Stimulated activated CD4-positive, alpha-beta T cell treated with anti-CD3 and anti-CD28 coated beads, Interleukin-1b, Interleukin-23, amount 100 ng/mL, for 4 hours (primary cell): Measurements from ENCODE around the gene ADAMTSL4.

Experiments used
- DNase-seq, 2 donors: peaks; one replicate each; pipeline ENCODE4 v3.0.0-alpha.2; 2020; ENCODE audit warnings: low read depth in 2 of 2

The ADAMTSL4 gene

DNA sequence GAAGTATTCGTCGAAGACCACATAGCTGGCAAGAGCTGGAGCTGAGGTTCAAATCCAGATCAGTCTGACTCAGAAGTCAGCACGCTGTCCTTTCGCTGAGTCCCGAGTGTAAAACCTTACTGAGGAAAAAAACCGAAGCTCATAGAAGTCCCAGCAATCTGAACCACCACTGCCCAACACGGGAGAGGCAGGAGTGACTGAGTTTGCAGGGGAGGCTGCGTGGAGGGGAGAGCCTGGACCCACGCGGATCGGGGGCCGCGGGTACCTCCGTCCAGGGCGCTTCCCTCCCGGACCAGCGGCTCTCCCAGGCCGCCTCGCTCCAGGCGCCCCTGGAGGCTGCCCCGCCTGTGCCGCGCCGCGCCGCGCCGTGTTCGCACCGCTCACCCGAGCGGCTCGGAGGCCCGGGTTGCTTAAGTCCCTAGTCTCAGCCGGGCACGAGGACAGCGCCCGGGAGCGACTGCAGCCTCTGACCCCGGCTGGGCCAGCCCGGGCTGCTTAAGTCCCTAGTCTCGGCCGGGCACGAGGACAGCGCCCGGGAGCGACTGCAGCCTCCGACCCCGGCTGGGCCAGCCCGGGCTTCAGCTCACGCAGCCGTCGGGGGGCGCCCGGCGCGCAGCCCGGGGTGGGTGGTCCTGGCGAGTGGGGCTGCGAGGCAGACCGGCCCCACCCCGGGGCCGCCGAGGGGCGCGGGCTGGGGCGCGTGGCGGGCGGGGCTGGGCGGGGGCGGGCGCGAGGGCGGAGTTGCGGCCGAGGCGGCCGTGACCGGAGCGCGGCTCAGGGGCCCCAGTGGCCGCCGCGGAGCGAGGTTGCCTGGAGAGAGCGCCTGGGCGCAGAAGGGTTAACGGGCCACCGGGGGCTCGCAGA is at the start of gene ADAMTSL4:
Gene ADAMTSL4 (plus strand): TSS at position 777 of the 864 bp plus-strand sequence. CDS start 2,881 bp downstream, outside the sequence.
- DNase-seq, result no peak

DNA sequence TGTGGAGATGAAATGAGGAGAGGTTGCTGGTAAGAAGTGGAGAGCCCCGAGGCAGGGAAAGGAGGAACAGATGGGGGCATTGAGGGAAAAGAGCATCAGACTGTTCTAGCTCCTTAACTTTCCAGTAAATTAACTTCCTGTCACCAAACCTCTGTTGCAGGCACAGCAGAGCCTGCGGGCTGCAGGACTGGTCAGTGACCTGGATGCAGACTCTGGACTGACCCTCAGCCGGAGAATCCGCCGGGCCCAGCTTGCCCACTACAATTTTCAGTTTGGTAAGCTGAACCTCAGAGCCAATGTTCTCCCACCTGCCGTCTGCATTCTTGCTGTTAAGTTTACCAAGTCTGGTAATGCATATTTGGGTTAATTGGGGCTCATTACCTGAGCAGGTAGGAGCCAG is 43.8 kb upstream of the ADAMTSL4 start:
- no peak for DNase-seq

DNA sequence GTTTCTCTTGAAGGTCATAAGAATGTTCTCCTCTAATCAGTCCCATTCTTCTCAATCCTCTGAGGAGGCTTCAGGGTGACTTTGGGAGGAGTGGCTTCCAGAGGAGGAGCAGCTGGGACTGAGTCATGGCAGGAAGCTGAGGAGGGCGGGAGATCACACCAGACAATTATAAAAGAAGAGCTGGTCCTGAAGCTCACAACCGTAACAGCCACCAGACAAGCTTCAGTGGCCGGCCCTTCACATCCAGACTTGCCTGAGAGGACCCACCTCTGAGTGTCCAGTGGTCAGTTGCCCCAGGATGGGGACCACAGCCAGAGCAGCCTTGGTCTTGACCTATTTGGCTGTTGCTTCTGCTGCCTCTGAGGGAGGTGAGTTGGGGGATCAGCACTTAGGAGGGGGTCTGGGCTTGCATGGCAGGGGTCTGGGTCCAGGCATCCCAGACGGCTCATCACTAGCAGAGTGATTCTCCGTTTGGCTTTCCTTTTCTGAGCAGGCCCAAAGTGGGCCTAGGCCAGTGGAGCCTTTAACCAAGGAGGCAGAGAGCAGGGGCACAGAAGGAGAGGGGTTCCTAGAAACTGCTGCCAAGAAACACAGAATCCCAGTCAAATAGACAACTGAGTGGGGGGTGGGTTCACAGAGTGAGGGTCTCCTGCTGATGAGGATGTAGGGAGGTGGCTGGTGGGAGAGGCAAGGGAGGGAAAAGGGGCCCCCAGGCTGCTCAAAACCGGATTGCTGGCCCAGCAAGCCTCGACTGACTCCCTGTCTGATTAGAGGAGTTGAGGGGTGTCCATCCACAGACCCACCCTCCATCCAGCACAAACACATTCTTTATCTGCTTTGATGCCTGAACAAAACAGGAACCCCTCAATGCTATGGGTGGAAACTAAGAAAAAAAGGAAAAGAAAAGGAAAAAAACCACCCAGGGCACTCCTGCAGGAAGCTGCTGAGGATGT is 41.0 kb upstream of the ADAMTSL4 start, which contains the start of gene ECM1:
Gene ECM1 (plus strand): TSS at position 198 of the 953 bp plus-strand sequence. CDS start 101 bp downstream, at position 299.
- no peak for DNase-seq

DNA sequence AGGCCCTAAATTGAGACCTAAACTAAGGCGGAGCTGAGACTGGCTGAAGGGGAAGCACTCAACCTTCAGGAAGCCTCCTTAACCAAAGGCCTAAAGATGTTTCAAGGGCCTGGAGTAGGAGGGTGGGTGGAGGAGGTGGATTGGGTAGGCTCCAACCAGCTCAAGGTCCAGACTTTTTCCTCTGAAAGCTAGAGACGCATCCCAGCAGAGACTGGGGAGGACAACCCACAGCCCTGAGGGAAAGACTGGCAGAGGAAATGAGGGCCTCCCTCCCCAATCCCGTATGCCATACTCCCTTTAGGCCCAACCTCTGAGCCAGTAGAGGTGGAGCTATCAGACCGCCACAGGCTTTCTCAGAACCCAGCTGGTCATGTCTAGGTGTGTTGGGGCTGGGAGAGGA is 40.2 kb upstream of the ADAMTSL4 start:
- DNase-seq, result no peak

DNA sequence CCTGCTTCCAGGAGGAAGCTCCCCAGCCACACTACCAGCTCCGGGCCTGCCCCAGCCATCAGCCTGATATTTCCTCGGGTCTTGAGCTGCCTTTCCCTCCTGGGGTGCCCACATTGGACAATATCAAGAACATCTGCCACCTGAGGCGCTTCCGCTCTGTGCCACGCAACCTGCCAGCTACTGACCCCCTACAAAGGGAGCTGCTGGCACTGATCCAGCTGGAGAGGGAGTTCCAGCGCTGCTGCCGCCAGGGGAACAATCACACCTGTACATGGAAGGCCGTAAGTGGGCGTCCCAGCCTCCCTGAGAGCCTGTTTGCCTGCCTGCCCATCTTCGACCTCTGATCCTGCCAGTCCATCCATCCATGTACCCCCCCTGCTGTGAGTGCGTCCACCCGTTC is 37.7 kb upstream of the ADAMTSL4 start:
- no peak for DNase-seq

DNA sequence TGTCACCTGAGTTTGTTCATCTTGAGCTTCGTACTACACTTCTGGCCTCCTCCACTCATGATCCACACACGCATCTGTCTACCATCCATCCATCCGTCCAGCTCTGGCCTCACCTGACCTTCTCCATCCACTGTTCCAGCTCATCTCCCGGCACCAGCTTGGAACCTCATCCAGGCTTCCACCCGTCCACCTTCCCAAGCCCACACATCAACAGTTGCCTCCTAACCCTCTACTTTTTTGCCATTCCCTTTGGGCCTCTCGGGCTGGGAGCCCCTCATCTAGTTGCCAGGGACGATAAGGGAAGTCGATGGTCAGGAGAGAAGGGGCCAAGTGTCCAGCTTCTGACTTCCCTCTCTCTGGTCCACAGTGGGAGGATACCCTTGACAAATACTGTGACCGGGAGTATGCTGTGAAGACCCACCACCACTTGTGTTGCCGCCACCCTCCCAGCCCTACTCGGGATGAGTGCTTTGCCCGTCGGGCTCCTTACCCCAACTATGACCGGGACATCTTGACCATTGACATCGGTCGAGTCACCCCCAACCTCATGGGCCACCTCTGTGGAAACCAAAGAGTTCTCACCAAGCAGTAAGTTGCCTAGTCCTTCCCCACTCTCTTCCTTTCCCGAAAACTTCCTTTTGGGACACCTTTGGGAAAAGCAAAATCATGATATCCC is 37.1 kb upstream of the ADAMTSL4 start:
- DNase-seq, result no peak

DNA sequence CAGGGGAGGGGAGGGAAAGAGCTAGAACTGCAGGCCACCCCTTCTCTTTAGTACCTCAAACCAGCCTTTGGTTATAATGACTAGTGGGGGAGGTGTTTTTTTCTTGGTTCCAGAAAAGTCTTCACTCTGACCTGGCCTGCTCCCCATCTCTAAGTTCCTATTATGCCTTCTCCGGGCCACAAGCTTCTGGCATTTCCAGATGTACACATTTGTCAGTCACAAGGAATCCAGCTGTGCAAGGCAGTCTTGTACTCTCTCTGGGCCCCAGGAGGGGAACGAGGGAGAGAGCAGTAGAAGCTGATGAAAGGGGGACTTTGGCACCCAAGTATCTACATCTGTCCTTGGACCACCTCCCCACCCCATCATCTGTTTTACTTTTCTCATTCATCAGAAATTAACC is 36.4 kb upstream of the ADAMTSL4 start:
- no peak for DNase-seq

DNA sequence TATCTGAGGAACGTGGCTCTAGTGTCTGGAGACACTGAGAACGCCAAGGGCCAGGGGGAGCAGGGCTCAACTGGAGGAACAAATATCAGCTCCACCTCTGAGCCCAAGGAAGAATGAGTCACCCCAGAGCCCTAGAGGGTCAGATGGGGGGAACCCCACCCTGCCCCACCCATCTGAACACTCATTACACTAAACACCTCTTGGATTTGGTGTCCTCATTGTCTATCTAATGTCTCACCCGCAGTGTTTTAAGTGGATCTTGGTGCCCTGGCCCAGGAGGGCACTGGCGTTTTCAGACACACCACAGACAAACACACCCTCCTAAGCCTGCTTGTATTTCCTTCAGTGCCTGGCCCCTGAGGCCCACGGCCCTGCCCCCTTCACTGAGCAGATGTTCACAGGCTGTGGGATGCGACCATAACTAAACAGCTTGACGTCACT is 35.8 kb upstream of the ADAMTSL4 start:
- no peak for DNase-seq

DNA sequence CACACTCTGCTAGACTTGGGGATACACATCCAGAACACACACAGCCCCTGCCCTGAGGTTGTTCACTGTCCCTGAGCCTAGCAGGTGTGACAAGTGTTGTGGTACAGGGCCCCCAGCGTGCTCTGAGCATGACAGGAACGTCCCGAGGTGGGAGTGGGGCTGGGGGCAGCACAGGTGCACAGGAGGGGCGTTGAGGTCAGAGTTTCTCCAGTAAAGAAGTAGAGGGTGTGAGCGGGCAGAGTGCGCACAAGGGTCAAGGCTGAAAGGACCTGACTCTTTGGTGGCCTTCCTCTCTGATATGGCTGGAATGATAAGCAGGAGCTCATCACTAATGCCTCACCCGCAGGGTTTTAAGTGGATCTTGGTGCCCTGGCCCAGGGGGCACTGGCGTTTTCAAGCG is 34.9 kb upstream of the ADAMTSL4 start:
- no peak for DNase-seq

DNA sequence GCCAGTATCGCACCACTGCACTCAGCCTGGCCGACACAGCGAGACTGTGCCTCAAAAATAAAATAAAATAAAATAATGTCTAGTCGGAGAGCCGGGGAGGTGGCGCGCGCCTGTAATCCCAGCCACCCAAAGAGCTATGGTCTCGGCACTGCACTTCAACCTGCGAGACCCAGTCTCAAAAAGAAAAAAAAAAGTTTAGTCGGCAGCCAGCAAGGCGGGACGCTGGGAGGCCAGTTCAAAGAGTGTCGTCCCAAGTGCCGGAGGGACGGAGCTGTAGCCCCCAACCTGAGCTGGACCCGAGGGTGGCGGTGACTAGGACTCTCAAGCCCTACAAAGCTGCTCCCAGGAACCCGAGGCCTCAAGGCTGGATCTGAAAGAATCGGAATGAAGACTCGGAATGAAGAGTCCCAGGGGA is 34.3 kb upstream of the ADAMTSL4 start:
- DNase-seq, result no peak

DNA sequence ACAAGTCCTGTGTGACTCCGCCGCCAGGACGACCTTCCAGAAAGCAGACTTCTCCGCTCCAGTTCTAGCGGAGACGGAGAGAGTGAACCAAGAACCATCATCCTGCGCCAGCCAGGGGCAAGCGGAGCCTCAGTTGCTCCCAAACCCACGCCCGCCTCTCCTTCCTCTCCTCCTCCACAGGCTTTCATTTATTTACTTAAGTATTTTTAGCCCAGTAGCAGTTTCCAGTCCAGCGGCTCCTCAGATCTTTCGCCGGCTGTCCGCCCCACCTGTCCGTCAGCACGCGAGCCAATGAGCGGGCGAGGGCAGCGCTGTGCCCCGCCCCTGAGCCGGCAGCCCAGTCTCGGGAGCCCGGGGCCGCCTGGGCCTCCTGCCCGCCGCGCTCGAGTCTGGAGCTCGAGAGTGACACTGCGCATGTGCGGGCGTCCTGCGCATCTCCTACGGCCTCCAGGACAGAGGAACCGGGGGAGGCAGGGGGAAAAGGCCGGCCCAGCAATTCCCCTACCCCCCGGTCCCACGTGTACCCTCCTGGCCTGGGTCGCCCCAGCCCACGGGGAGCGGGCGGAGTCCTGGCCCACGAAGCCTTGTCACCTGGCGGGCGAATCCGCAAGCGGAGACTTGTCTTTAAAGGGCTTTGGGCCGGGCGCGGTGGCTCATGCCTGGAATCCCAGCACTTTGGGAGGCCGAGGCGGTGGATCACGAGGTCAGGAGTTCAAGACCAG is 33.7 kb upstream of the ADAMTSL4 start, which contains the start of gene FALEC:
Gene FALEC (plus strand): TSS at position 425 of the 722 bp plus-strand sequence.
- DNase-seq, result peak; percentile 79 to 90

DNA sequence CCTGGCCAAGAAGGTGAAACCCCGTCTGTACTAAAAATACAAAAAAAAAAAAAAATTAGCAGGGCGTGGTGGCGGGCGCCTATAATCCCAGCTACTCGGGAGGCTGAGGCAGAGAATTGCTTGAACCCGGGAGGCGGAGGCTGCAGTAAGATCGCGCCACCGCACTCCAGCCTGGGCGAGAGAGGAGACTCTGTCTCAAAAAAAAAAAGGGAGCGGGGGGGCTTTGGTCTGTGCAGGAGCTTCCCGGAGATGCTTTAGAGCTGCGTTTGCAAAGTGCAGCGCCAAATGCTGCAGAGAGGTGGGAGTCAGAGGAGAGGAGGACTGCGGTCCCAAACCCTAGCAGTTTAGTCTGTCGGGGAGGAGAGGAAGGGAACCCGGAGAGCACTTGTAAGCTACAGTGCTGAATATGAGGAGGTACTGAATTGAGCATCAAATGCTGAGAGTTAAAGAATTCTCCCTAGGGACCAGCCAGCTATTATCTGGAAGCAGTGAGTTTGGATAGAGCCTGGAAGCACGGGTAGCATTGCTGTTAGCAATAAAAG is 33.1 kb upstream of the ADAMTSL4 start:
- DNase-seq, result peak in 1 of 2 donors; percentile 5

DNA sequence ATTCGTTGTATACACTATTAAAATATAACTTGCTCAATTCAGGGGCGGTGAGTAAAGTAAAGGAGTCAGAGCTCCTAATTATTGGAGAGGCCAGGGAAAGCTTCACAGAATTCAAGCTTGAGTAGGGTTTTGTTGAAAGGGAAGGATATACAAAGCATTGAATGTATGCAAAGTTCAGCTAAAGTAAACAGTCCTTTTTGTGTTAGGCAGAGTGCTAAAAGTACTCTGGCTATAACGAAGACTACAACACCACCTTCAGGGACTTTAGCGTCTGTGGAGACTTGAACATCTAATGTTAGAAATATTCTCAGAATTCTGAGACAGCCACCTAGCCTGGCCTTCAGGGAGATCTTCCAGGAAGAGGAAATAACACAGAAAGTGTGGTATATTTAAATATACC is 32.6 kb upstream of the ADAMTSL4 start:
- no peak for DNase-seq

DNA sequence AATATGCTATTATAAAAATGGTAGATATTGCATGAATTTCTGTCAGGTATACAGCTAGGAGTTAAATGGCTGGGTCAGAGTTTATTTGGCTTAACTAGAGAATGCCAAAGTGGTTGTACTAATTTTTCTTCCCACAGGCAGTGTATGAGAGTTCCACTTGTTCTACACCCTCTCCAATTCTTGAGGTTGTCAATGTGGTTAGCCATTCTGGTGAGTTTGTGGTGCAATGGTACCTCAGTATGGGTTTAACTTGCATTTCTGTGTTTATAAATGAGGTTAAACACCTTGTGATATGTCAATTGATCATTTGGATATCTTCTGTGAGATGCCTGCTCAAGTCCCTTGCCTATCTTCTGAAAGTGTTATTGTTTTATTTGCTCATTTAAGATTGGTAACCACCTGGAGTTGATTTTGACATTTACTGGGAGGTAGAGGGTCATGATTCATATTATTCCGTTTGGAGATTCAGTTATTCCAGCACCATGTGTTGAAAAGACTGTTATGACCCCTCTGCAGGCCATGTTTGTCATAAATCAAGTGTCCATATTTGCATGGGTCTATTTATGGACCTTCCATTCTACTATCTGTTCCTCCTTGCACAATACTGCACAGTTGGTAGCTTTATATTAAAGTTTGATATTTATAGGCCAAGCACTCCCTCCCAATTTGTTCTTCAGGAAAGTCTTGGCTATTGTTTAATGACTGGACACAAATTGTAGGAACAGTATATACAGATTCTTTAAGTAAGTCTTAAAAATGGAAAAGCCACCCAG is 27.8 kb upstream of the ADAMTSL4 start:
- no peak for DNase-seq

DNA sequence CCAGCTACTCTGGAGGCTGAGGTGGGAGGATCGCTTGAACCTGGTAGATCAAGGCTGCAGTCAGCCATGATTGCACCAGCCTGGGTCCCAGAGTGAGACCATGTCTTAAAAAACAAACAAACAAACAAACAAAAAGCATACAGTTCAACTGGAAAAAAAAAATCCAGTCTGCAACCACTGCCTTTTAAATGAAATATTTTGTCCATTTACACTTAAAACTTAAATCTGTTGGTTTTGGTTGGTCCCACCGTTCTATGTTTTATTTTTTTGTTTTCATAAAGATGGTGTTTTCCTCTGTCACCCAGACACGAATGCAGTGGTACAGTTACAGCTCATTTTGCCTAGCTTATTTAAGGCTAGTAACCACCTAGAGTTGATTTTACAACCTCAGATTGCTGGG is 23.9 kb upstream of the ADAMTSL4 start:
- DNase-seq, result no peak

DNA sequence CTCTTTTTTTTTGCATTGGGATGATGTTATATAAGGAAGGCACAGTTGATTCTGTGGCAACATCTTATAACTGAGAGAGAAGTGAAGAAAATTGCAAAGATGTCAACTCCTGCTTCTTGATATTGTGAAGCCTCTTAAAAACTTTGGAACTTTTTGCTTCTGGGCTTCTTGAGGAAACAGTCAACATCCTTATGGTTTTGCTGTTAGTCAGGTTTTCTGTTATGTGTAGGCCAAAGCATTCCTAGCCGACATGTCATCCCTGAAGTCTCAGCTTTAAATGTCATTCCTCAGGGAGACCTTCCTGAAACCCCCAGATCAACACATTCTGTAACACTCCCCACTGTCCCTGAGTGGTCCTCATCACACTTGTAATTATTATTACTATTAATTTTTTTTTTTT is 21.0 kb upstream of the ADAMTSL4 start:
- no peak for DNase-seq

DNA sequence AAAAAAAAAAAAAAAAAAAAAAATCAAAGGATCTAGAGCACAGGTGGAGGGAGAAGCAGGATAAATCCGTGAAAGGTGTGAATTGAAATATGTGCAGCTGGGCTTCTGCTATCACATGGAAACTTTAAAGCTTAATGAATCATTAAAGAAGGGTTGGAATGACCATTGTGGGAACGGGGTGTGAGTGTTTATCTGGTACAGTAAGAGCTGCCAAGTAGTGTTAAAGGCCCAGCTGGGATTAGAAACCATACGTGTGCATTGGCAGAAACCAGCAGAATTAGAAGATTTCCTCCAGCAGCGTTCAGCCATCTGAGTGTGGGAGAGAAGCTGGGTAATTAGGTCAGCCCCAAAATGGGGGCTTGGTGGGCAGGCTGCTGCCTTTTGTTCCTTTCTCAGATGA is 20.2 kb upstream of the ADAMTSL4 start:
- DNase-seq, result no peak

DNA sequence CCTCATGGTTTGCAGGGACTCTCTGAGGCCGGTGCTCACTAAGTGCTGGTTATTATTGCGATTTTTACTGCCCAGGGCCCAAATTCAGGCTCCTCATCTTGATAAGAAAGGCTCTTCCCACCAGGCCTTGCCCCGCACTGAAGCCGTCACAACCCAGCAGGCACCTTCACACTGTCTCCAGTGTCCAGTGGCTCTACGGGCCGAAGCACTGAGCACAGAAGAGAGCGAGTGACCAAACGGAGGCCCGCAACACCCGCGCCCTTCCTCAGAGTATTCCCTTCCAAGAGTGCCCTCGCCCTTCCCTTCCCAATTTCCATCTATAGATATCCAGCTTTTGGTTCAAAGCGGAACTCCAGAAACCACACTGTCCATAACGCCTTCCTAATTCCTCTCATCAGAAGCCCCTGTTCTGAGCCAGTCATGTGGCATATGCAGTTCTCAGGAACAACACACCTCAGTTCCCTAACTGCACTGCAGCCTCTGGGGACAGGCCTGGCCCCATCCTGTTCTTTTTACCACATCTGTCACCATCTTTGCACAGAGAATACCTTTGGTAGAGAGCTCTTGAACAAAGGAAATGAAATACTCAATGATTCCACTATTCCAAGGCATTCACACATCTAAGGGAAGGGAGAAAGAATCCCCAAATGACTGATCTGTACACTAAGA is 18.6 kb upstream of the ADAMTSL4 start:
- DNase-seq, result no peak

DNA sequence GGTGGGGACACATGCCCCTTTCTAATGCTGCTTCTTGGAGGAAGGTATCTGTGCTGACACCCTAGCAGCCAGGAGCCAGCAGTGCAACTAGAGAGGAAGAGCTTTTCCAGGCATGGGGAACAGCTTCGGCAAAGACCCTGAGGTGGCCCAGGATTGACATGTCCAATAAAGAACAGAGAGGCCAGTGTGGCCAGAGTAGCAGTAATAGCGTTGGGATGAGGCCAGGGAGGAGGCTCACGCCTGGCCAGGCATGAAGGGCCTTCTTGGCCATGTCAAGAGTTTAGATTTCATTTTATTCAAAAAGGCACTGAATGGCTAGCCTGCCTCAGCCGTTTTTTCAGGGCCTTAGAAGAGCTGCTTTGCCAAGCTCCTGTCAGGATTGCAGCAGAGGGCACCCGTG is 16.3 kb upstream of the ADAMTSL4 start:
- no peak for DNase-seq
